ENCODE results near the gene ADCY7. TPM values are rescaled to one million over a fixed set of nuclear protein-coding genes. Genes with fewer than 3 reads are reported as not detected.

Gene ADCY7
- total RNA-seq, 1 donor from 2014 or later, result 8.8 TPM

- Mint-ChIP-seq H3K27ac (ENCODE audit: unreplicated experiment) (no peak overlapping the region), H3K27me3 (ENCODE audit: low read depth) (peaks cover 8% of the 10 kb centered on the region), H3K4me1 (peaks cover 42% of the 10 kb centered on the region), H3K36me3 (ENCODE audit: low read depth) (no peaks in the 10 kb centered on the region), H3K9me3 (no peaks in the 10 kb centered on the region), H3K4me3 (no peak overlapping the region)
- DNase-seq (ENCODE audit: low read depth, low spot score), result no peak
- TF ChIP-seq CTCF (conservative IDR thresholded peaks at IDR 0.05), result no peak
Observed at GRCh38 chr16:50256604-50257003, 9.7 kb upstream of the ADCY7 start.

- no peak for DNase-seq (ENCODE audit: low read depth, low spot score)
- H3K4me1 Mint-ChIP-seq, result peaks cover 32% of the 10 kb centered on the region
- H3K36me3 Mint-ChIP-seq (ENCODE audit: low read depth), result no peaks in the 10 kb centered on the region
- TF ChIP-seq CTCF (conservative IDR thresholded peaks at IDR 0.05), result no peak
- H3K9me3 Mint-ChIP-seq, result no peaks in the 10 kb centered on the region
- peaks cover 9% of the 10 kb centered on the region for H3K27me3 Mint-ChIP-seq (ENCODE audit: low read depth)
- H3K27ac Mint-ChIP-seq (ENCODE audit: unreplicated experiment), result no peak overlapping the region
- no peak overlapping the region for H3K4me3 Mint-ChIP-seq
Observed at GRCh38 chr16:50257876-50258275, 8.5 kb upstream of the ADCY7 start.

- peak overlapping the region; percentile 52 for H3K27ac Mint-ChIP-seq (ENCODE audit: unreplicated experiment)
- no peaks in the 10 kb centered on the region for H3K36me3 Mint-ChIP-seq (ENCODE audit: low read depth)
- no peak overlapping the region for H3K4me3 Mint-ChIP-seq
- H3K4me1 Mint-ChIP-seq, result peaks cover 29% of the 10 kb centered on the region
- peaks cover 21% of the 10 kb centered on the region for H3K27me3 Mint-ChIP-seq (ENCODE audit: low read depth)
- TF ChIP-seq CTCF (conservative IDR thresholded peaks at IDR 0.05), result no peak
- no peaks in the 10 kb centered on the region for H3K9me3 Mint-ChIP-seq
- DNase-seq (ENCODE audit: low read depth, low spot score), result no peak
Observed at GRCh38 chr16:50259334-50260205, 6.8 kb upstream of the ADCY7 start.

- Mint-ChIP-seq H3K36me3 (ENCODE audit: low read depth) (no peaks in the 10 kb centered on the region), H3K27me3 (ENCODE audit: low read depth) (peaks cover 25% of the 10 kb centered on the region), H3K4me1 (peaks cover 33% of the 10 kb centered on the region), H3K9me3 (no peaks in the 10 kb centered on the region), H3K4me3 (no peak overlapping the region), H3K27ac (ENCODE audit: unreplicated experiment) (peak overlapping the region; percentile 9)
- TF ChIP-seq CTCF (conservative IDR thresholded peaks at IDR 0.05), result no peak
- no peak for DNase-seq (ENCODE audit: low read depth, low spot score)
Observed at GRCh38 chr16:50260206-50261159, 5.9 kb upstream of the ADCY7 start.

- Mint-ChIP-seq H3K9me3 (no peaks in the 10 kb centered on the region), H3K4me1 (peaks cover 33% of the 10 kb centered on the region), H3K36me3 (ENCODE audit: low read depth) (no peaks in the 10 kb centered on the region), H3K27ac (ENCODE audit: unreplicated experiment) (no peak overlapping the region), H3K4me3 (no peak overlapping the region), H3K27me3 (ENCODE audit: low read depth) (peaks cover 25% of the 10 kb centered on the region)
- DNase-seq (ENCODE audit: low read depth, low spot score), result no peak
- no peak for TF ChIP-seq CTCF (conservative IDR thresholded peaks at IDR 0.05)
Observed at GRCh38 chr16:50261160-50261706, 5.1 kb upstream of the ADCY7 start.

Data from neural crest cell (in vitro differentiated cells).